Fibroblast of the aortic adventitia (primary cell): Measurements from ENCODE around the gene PRKCB. TPM values are rescaled to one million over a fixed set of nuclear protein-coding genes. Genes with fewer than 3 reads are reported as not detected.

Experiments used
- DNase-seq: peaks from one replicate; pipeline ENCODE4 v3.0.0-alpha.2; 2010; ENCODE audit warnings: low read depth
- H3K4me3 ChIP-seq: 2 replicates; pipeline ENCODE4 v1.5.1; 2011; ENCODE audit warnings: low read depth, mild to moderate bottlenecking, control low read depth, low read length, moderate library complexity
- CTCF ChIP-seq: IDR thresholded peaks from 2 replicates; pipeline ENCODE4 v1.5.1; 2011; ENCODE audit warnings: mild to moderate bottlenecking, low read length, control low read depth, inconsistent platforms; ENCODE audit not compliant: insufficient read depth
- total RNA-seq: library from RNA; depleted of rRNA; stranded (reverse); fragments of >200 nt; gene quantifications from 2 replicates; pipeline ENCODE4 v1.2.3, GENCODE V29; 2012; ENCODE audit warnings: low replicate concordance

Gene PRKCB
- total RNA-seq, 1 donor: not detected

- DNase-seq: no peak
- TF ChIP-seq CTCF: no peak
- no peak overlapping the region for H3K4me3 ChIP-seq
Observed at GRCh38 chr16:24077966-24078365, 242.2 kb downstream of the PRKCB start.

DNA sequence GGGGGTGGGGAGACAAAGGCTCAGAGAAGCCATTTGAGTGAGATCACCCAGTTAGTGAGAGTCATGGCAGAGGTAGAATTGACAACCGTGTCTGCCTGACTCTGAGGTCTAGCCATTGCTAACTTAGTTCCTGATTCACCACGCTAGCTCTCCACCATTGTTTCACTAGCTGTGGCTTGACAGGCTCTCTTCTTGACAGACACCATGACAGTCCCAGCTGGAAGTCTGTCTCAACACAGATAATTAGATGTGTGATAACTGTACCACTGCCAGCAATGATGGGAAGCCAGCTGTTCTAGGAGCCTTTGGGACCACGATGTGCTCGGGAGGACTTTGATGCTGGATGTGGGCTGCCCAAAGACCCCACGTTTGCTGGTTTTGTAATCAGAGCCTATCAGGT lies 249.9 kb downstream of the PRKCB start:
- DNase-seq: no peak
- H3K4me3 ChIP-seq: no peak overlapping the region
- no peak for TF ChIP-seq CTCF

DNA sequence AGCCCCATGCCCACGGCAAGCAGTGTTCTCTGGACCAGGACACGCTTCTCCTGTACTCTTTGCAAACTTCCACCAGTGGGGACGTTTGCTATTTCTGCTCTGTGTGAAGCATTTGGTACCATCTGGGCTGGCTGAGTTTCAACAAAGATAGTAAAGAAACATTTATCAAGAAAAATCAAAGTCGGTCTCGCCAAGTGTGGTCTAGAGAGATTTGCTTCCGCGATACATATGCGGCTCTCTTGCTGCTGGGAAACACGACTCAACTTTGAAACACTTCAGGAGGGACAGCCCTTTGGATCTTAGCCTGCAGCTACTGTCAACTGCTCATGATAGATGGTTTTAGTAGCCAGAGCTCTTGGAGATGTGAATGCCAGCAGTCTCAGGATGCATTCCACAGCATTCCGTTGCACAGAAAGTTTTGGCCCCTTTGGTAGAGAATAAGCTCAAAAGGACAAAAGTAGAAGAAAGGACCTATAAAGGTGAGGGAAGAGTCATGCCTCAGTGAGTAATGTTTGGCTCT lies 252.2 kb downstream of the PRKCB start:
- DNase-seq: no peak
- TF ChIP-seq CTCF: no peak
- no peak overlapping the region for H3K4me3 ChIP-seq

DNA sequence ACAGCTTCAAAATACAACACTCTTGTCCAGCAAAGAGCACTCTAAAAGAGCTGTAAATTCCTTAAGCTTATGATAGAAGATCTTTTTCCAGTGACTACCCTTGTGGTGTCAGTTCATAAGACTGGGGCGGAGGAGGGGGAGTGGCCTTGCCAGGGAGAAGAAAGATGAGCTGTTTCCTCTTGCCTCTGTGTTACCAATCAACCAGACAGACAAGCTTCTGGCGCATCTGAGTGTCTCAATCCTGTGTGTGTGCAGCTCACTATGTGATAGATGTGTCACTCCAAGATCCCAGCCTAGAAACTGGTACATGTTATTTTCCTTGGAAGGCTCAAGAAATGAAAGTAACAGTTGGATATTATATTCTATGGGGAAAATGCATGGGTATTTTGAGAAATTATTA lies 253.0 kb downstream of the PRKCB start:
- DNase-seq: no peak
- H3K4me3 ChIP-seq: no peak overlapping the region
- TF ChIP-seq CTCF: no peak

- H3K4me3 ChIP-seq: no peak overlapping the region
- DNase-seq: no peak
Observed at GRCh38 chr16:24091125-24091524, 255.3 kb downstream of the PRKCB start.

DNA sequence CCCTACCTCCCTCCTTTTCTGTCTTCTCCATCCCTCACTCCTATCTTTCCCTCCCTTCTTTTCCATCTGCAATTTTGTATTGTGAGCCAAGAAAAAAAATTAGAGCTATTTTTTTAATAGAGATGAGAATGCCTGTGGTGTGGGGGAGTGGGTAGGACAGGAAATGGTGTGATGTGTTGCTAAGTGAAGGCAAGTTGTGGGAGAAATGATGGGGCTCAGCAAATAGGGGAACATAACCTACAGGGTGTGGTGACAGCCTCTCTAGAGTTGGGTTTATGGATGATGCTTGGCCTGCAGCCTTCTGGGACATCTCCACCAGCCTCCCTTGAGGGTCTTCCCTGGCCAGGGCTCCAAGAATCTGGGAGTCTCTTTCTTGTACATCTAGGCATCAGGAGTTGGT lies 257.3 kb downstream of the PRKCB start:
- no peak overlapping the region for H3K4me3 ChIP-seq
- no peak for DNase-seq
- TF ChIP-seq CTCF: no peak

More at GRCh38 chr16:24091125-24091524, 255.3 kb downstream of the PRKCB start:
- no peak for TF ChIP-seq CTCF

DNA sequence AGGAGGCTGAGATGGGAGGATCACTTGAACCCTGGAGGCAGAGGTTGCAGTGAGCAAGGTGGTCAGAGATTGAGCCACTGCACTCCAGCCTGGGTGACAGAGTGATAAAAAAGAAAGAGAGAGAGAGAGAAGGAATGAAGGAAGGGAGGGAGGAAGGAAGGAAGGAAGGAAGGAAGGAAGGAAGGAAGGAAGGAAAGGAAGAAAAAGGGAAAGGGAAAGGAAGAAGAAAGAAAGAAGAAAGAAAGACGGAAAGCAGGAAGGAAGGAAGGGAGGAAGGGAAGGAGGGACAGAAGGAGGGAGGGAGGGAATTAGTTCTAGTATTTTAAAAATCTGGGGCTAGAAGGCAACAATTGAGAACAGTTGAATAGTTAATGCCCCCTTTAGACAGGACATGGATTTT lies 258.9 kb downstream of the PRKCB start:
- H3K4me3 ChIP-seq: no peak overlapping the region
- DNase-seq: no peak
- TF ChIP-seq CTCF: no peak
